Kidney (tissue), 14 donors: ENCODE measurements around the gene C17orf67. TPM values are rescaled to one million over a fixed set of nuclear protein-coding genes. Genes with fewer than 3 reads are reported as not detected.
A peak's percentile ranks its signal among the peaks of the same experiment; 100 is the strongest.

ENCODE experiments used
- DNase-seq, 5 donors: peaks; one replicate each; pipeline ENCODE4 v3.0.0-alpha.2; 2013 to 2020
- FAIRE-seq: peaks from 2 replicates; lab custom pipeline; 2012; peaks lifted over from hg19 to GRCh38; lab: Jason Lieb, UNC
- H3K27ac ChIP-seq, 2 donors: one replicate each; pipeline ENCODE4 v1.7.0; 2013; ENCODE audit warnings: low read depth in 2 of 2, low read length in 2 of 2, inconsistent platforms in 1 of 2
- H3K27me3 ChIP-seq: one replicate; pipeline ENCODE4 v1.7.1; 2013; ENCODE audit warnings: low read length, inconsistent platforms; ENCODE audit not compliant: control insufficient read depth, insufficient read depth
- H3K36me3 ChIP-seq, 3 donors: one replicate each; pipeline versions ENCODE4 v1.7.0 to v1.7.1; 2013; ENCODE audit warnings: low read length in 3 of 3, control low read depth in 1 of 3, inconsistent platforms in 1 of 3; ENCODE audit not compliant: insufficient read depth in 3 of 3, control insufficient read depth in 2 of 3
- H3K4me1 ChIP-seq, 3 donors: one replicate each; pipeline versions ENCODE4 v1.7.0 to v1.7.1; 2013; ENCODE audit warnings: low read length in 3 of 3, inconsistent platforms in 1 of 3, low read depth in 1 of 3; ENCODE audit not compliant: control insufficient read depth in 2 of 3, insufficient read depth in 2 of 3
- H3K4me3 ChIP-seq, 3 donors: one replicate each; pipeline versions ENCODE4 v1.7.0 to v1.8.1; 2013; ENCODE audit warnings: low read length in 3 of 3, control low read depth in 1 of 3, inconsistent platforms in 1 of 3
- H3K9ac ChIP-seq, 3 donors: one replicate each; pipeline versions ENCODE4 v1.7.0 to v1.7.1; 2013; ENCODE audit warnings: low read length in 3 of 3, control low read depth in 1 of 3, inconsistent platforms in 1 of 3
- H3K9me3 ChIP-seq, 3 donors: one replicate each; pipeline versions ENCODE4 v1.7.0 to v1.7.1; 2013; ENCODE audit warnings: low read length in 3 of 3, control low read depth in 1 of 3, inconsistent platforms in 1 of 3; ENCODE audit not compliant: control insufficient read depth in 2 of 3, insufficient read depth in 1 of 3
- CTCF ChIP-seq: IDR thresholded peaks from 3 replicates; pipeline ENCODE4 v1.5.1; 2012; ENCODE audit warnings: mild to moderate bottlenecking, moderate library complexity, borderline replicate concordance; ENCODE audit not compliant: insufficient read depth; ENCODE audit errors: extremely low read depth
- intact Hi-C: fragments of 100-400 bp; cut with DNase I; formaldehyde crosslinking; loops from one replicate; pipeline ENCODE4 v1.11.1; 2022
- polyA plus RNA-seq: library from polyadenylated mRNA; stranded (reverse); fragments of 350-450 nt; fragmentation: Illumina TruSeq; extraction: RNeasy Lipid Tissue Mini Kit (QIAGEN cat#74804); gene quantifications from one replicate; pipeline ENCODE4 v1.2.3, GENCODE V29; 2014; ENCODE audit warnings: low read depth, low replicate concordance; ENCODE audit not compliant: insufficient read depth
- total RNA-seq: library from RNA; stranded (reverse); fragmentation: NEBNext Ultra II Directional; extraction: Animal tissue kit (Norgen Biotek cat#: 25700); gene quantifications from one replicate; pipeline ENCODE4 v1.2.1, GENCODE V29; 2021
- donor health status: control.
- donor health status: control.
- donor health status: control.
- donor health status: control.
- donor health status: control.
- donor health status: DM: yes; HTN: yes; CAD: no.
- donor health status: Normal renal cell carcinoma (clear cell type).

C17orf67 gene
- total and polyA plus RNA-seq, 2 donors from 2014 or later: 0.69 to 2.0 TPM

GRCh38 chr17:56801459-56802178, 32.1 kb downstream of the C17orf67 start:
- Histone ChIP-seq H3K4me1 (no peaks in the 10 kb centered on the region), H3K4me3 (no peak overlapping the region), H3K9me3 (no peaks in the 10 kb centered on the region), H3K9ac (no peak overlapping the region), H3K27me3 (no peaks in the 10 kb centered on the region), H3K27ac (no peak overlapping the region), H3K36me3 (no peaks in the 10 kb centered on the region)
- no peak for TF ChIP-seq CTCF
- DNase-seq (no peak), FAIRE-seq (no peak)
- intact Hi-C loops: no loop called here

GRCh38 chr17:56798916-56799315, 34.8 kb downstream of the C17orf67 start:
- DNase-seq (peak in 3 of 5 donors; percentile 58 to 83 (median 79)), FAIRE-seq (no peak)
- H3K36me3 ChIP-seq: no peaks in the 10 kb centered on the region
- H3K4me3 ChIP-seq: no peak overlapping the region
- no peak for TF ChIP-seq CTCF
- intact Hi-C loops: no loop called here
- no peaks in the 10 kb centered on the region for H3K27me3 ChIP-seq
- no peaks in the 10 kb centered on the region for H3K4me1 ChIP-seq
- no peaks in the 10 kb centered on the region for H3K9me3 ChIP-seq
- H3K9ac ChIP-seq: no peak overlapping the region
- no peak overlapping the region for H3K27ac ChIP-seq

GRCh38 chr17:56796536-56796935, 37.2 kb downstream of the C17orf67 start:
- Histone ChIP-seq H3K36me3 (no peaks in the 10 kb centered on the region), H3K9ac (no peak overlapping the region), H3K4me3 (no peak overlapping the region), H3K9me3 (no peaks in the 10 kb centered on the region), H3K27me3 (no peaks in the 10 kb centered on the region), H3K4me1 (no peaks in the 10 kb centered on the region), H3K27ac (no peak overlapping the region)
- TF ChIP-seq CTCF: no peak
- FAIRE-seq (no peak), DNase-seq (no peak)
- intact Hi-C loops: no loop called here
